GM21576 (cell line): ENCODE results near the gene RNPEPL1.
"Not testable (repeated sequence)": the region's sequence is repeated elsewhere in the genome, so short reads cannot be mapped to it uniquely, and the experiment has no call there.

Source experiments
- ATAC-seq: cut with Tn5 transposase; IDR thresholded peaks from one replicate; pipeline ENCODE4 v1.9.1; 2021; ENCODE audit warnings: mild to moderate bottlenecking, moderate library complexity; ENCODE audit not compliant: unreplicated experiment

RNPEPL1 gene

GRCh38 chr2:240601831-240602160, 33.5 kb downstream of the RNPEPL1 start:
- ATAC-seq, result no peak

DNA sequence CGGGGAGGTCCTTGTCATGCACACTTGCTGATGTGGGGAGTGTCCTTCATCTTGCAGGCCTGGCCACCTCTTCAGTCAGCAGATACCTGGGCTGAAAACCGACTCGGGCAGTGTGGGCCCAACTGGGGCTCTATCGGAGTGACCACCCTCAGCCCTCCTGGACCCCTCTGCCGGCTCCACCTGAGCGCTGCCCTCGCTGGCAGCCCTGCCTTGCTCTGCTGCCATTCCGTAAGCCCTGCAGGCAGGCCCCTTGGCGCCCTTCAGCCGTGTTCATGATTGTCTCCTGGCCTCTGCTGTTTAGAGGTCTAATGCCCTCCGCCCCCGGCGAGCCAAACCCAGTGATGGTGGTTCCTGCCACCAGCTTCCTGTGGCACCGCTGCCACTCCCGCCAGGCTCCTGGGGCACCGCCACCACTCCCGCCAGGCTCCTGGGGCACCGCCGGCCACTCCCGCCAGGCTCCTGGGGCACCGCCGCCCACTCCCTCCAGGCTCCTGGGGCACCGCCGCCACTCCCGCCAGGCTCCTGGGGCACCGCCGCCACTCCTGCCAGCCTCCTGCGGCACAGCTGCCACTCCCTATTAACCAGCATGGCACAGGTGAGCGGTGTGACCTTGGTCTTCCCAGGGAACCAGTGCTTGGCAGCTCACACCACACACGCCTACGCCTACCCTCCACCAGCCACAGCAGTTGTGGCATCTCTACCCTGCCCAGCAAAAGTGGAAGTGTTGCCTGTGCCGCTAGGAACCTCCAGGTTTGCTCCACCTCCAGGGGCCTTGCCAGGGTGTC, 34.2 kb downstream of the RNPEPL1 start:
- ATAC-seq, result no peak

DNA sequence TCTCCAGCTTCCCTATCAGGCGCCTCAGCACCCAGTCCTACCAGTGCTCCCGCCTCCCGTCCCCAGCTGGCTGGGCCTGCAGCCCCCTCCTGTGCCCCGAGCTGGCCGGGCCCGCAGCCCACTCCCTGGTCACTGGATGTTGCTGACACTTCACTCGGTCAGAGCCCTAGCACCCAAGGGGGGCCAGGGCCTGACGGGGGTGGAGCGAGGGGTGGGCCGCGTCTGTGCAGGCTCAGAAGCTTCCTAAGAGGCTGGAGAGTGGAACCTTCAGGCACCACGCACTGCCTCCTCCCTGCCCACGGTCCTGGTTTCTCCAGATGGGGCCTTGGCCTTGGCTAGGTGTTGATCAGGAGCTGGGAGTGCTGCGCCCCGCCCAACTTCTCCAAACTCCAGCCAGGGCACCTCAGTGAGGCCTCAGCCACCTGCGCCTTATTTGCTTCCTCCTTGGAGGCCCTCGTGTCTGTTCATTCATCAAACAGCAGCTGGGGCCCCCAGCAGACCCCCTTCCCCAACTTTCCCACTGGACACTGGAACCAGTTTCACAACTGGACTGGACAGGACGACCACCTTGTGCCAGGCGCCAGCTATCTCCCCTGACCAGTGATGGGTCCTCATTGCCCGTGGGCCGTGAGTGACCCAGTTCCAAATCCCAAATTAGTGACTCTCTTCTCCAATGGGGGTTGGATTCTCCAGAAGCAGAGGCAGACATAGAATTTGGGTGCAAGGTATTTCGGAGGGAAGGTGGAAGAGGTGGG, 35.0 kb downstream of the RNPEPL1 start:
- ATAC-seq, result no peak

- no peak for ATAC-seq
Measured at GRCh38 chr2:240603846-240604245, 35.6 kb downstream of the RNPEPL1 start.

DNA sequence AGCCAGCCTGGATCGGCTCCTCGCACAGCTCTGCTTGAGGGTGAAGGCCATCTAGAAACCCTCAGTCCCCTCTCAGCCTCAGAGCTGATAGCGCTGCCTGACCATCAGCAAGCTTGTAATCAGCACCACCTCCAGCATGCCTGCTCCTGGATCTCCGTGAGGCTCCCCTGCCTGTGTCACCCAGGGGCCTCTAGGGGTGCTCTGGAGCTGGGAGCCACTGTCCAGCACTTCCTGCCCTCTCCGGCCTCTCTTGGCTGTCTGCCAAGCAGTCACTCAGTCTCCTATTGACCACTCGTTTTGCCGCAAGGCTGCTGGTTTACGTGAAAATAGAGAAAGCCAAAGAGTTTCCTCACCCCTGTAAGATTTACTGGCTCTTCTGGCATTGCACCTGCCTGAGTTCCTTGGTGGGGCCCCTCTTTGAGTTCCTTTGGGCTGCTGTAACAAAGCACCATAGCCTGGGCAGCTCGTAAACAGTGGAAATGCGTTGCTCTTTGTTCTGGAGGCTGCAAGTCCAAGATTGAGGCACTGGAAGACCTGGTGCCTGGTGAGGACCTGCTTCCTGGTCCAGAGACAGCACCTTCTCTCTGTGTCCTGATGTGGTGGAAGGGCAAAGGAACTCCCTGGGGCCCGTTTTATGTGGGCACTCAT, 36.1 kb downstream of the RNPEPL1 start:
- ATAC-seq, result no peak

- ATAC-seq, result no peak
Measured at GRCh38 chr2:240604939-240605716, 36.8 kb downstream of the RNPEPL1 start.

- no peak for ATAC-seq
Measured at GRCh38 chr2:240605867-240606743, 37.8 kb downstream of the RNPEPL1 start.

GRCh38 chr2:240611601-240612210, 43.4 kb downstream of the RNPEPL1 start:
- ATAC-seq, result no peak

DNA sequence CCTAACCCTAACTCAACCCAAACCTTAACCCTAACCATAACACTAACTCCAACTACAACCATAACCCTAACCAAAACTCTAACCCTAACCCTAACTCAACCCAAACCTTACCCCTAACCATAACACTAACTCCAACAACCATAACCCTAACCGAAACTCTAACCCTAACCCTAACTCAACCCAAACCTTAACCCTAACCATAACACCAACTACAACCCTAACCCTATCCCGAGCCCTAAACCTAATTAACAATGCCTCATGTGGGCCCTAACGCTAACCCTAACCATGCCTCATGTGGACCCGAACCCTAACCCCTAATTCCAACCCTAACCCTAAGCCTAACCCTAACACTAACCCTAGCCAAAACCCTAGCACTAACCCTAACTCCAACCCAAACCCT, 45.5 kb downstream of the RNPEPL1 start:
- ATAC-seq, result no peak

- no peak for ATAC-seq
Measured at GRCh38 chr2:240614391-240614790, 46.1 kb downstream of the RNPEPL1 start.

- ATAC-seq, result no peak
Measured at GRCh38 chr2:240615396-240615795, 47.1 kb downstream of the RNPEPL1 start.

DNA sequence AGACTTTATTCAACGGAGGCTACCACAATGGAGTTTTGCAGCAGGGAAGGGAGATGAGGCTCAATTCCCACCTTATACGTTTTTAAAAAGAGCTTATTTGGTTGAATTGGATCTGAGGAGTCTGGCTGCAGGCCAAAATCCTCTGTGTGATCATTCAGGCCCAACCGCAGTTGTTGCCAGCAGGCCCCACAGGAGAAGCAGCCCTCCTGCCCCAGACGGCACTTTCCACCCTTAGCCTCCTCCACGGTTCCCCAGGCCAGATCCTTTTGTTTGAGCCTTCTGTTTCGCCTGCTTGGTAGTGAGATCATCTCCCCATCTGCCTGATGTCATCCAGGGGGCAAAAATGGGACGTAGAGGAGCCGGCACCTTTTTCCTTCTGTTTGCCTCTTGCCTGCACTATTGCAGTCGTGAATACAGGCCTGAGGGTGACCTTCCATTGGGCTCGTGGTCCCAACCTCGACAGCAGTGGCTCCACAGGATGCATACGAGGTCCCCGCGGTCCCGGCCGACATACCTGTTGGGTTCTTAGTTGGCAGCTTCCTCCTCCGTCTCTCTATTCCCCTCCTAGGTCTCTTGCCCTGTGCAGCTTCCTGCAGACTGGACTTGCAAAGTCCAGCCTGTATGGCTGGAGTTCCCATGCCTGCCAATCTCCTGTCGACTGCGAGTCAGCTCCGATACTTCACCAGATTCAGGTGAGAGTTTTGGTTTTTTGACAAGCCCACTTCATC, 47.7 kb downstream of the RNPEPL1 start:
- no peak for ATAC-seq

- ATAC-seq, result not testable (repeated sequence)
Measured at GRCh38 chr2:240616860-240617666, 48.8 kb downstream of the RNPEPL1 start.

DNA sequence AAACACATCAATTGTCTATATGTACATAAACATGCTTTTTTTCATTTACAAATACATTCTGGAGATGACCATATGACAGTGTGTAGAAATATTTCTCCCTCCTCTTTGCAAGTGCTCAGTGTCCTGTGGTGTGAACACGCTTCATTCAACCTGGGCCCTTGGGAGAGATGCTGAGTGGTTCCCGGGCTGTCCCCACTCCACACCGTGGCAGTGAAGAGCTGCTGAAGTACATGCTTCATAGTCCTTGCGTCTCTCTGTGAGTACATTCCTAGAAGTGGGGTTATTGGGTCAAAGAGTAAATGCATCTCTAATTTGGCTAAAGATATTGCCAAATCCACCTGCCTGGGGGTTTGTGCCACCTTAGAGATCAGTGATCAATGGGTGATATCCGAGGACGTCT, 50.5 kb downstream of the RNPEPL1 start:
- no peak for ATAC-seq

- ATAC-seq, result no peak
Measured at GRCh38 chr2:240619506-240620148, 51.3 kb downstream of the RNPEPL1 start.

DNA sequence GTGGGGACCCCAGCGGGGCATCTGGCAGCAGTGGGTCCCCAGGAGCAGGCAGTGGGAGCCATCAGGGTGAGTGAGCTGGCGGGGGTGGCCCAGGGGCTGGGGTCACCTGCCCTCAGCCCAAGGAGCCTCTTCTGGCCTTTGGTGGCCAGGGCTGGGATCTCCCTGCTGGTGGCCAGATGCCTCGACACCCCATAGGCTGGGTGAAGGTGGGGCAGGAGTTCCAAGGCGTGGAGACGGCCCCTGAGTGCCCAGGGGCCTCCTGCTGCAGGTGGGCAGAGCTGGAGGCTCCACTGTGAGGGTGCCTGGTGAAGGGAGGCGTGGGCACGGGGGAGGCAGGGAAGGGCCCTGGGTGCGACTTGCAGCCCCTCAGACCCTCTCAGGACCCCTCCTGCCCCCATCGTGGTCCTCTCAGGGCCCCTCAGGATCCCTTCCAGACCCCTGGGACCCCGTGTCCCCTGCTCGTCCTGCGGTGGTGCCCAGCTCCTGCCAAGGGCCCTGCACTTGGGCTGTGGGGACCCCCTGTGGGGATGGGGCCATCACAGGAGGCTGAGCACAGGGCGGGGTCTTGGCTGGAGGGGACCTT, 52.0 kb downstream of the RNPEPL1 start:
- ATAC-seq, result no peak

- no peak for ATAC-seq
Measured at GRCh38 chr2:240620859-240621258, 52.6 kb downstream of the RNPEPL1 start.

DNA sequence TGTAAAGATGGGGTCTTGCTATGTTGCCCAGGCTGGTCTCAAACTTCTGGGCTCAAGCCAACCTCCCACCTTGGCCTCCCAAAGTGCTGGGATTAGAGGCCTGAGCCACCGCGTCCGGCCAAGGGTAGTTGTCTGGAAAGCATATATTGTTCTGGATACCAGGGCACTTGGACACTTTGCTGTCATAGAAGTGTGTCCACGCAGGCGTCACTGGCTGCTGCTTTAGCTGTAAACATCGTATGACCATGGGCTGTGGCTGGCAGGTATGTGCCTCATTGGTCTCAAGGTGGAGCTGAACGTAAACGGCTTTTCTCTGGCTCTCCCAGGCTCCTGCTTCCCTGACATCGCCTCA, 53.8 kb downstream of the RNPEPL1 start:
- ATAC-seq, result no peak
